OCI-LY1 (cell line): Measurements from ENCODE around the gene PFKFB2.

Experiments
- H2AFZ ChIP-seq: fragments of 200-600 bp; sonication (generic), shearing (Covaris generic); 2 replicates; pipeline ENCODE4 v1.6.0; 2014; ENCODE audit warnings: antibody characterized with exemption, mild to moderate bottlenecking, low read length
- H3F3A ChIP-seq: fragments of 200-600 bp; sonication (generic), shearing (Covaris generic); 2 replicates; pipeline ENCODE4 v1.6.0; 2014; ENCODE audit warnings: mild to moderate bottlenecking, antibody characterized with exemption, low read length, moderate library complexity; ENCODE audit not compliant: insufficient read depth
- H3K27ac ChIP-seq: fragments of 200-600 bp; sonication (generic); 2 replicates; pipeline ENCODE4 v1.5.1; 2014; ENCODE audit warnings: low read length, mixed run types, mild to moderate bottlenecking, low read depth; ENCODE audit not compliant: poor library complexity, severe bottlenecking
- H3K27me3 ChIP-seq: fragments of 200-600 bp; sonication (generic); 2 replicates; pipeline ENCODE4 v1.6.0; 2014; ENCODE audit warnings: antibody characterized with exemption, mild to moderate bottlenecking, low read length, moderate library complexity; ENCODE audit not compliant: insufficient read depth
- H3K36me3 ChIP-seq: fragments of 200-600 bp; sonication (generic); 2 replicates; pipeline ENCODE4 v1.6.1; 2014; ENCODE audit warnings: mild to moderate bottlenecking, antibody characterized with exemption, low read length, moderate library complexity, mixed read lengths; ENCODE audit not compliant: insufficient read depth
- H3K4me1 ChIP-seq: fragments of 200-600 bp; sonication (generic); 2 replicates; pipeline ENCODE4 v1.5.1; 2014; ENCODE audit warnings: mild to moderate bottlenecking, low read length, moderate library complexity; ENCODE audit not compliant: insufficient read depth, severe bottlenecking
- H3K4me2 ChIP-seq: fragments of 200-600 bp; sonication (generic), shearing (Covaris generic); 2 replicates; pipeline ENCODE4 v1.6.1; 2014; ENCODE audit warnings: low read length
- H3K4me3 ChIP-seq: fragments of 200-600 bp; sonication (generic); 2 replicates; pipeline ENCODE4 v1.5.1; 2014; ENCODE audit warnings: low read length, low read depth, mild to moderate bottlenecking, mixed read lengths; ENCODE audit not compliant: poor library complexity, severe bottlenecking
- H3K79me2 ChIP-seq: fragments of 200-600 bp; shearing (Covaris generic); 2 replicates; pipeline ENCODE4 v1.6.1; 2016; ENCODE audit warnings: mixed run types, low read length, mixed read lengths; ENCODE audit not compliant: insufficient read depth
- H3K9ac ChIP-seq: fragments of 200-600 bp; sonication (generic), shearing (Covaris generic); 2 replicates; pipeline ENCODE4 v1.6.1; 2014; ENCODE audit warnings: mild to moderate bottlenecking, low read length, mixed read lengths
- H3K9me2 ChIP-seq: fragments of 200-600 bp; sonication (generic), shearing (Covaris generic); 2 replicates; pipeline ENCODE4 v1.6.1; 2014; ENCODE audit warnings: low read depth, mild to moderate bottlenecking, low read length, mixed read lengths
- H3K9me3 ChIP-seq: fragments of 200-600 bp; shearing (Covaris generic); 2 replicates; pipeline ENCODE4 v1.6.1; 2014; ENCODE audit warnings: low read length, mixed read lengths
- H4K20me1 ChIP-seq: fragments of 200-600 bp; sonication (generic), shearing (Covaris generic); 2 replicates; pipeline ENCODE4 v1.6.0; 2016; ENCODE audit warnings: mild to moderate bottlenecking, low read length; ENCODE audit not compliant: insufficient read depth
- CTCF ChIP-seq: fragments of 200-600 bp; sonication (generic), shearing (Covaris generic); IDR thresholded peaks from 2 replicates; pipeline ENCODE4 v1.5.1; 2017; ENCODE audit warnings: mild to moderate bottlenecking, antibody characterized with exemption, low read length, moderate library complexity, mixed read lengths
- EZH2 ChIP-seq: fragments of 200-600 bp; sonication (generic), shearing (Covaris generic); IDR thresholded peaks from 2 replicates; pipeline ENCODE4 v1.8.0; 2017; ENCODE audit warnings: borderline replicate concordance, mixed run types, mild to moderate bottlenecking, antibody characterized with exemption, low read length, moderate library complexity, mixed read lengths

Gene PFKFB2

GRCh38 chr1:207030522-207031009 lies 22.5 kb upstream of the PFKFB2 start:
- Histone ChIP-seq H3K9me2 (no peaks in the 10 kb centered on the region), H3K27ac (no peak overlapping the region), H3K9me3 (no peaks in the 10 kb centered on the region), H3K27me3 (no peaks in the 10 kb centered on the region), H3F3A (no peaks in the 10 kb centered on the region), H3K79me2 (no peaks in the 10 kb centered on the region), H3K36me3 (no peaks in the 10 kb centered on the region), H3K4me3 (no peak overlapping the region), H3K9ac (no peak overlapping the region), H3K4me2 (no peak overlapping the region), H4K20me1 (no peaks in the 10 kb centered on the region), H2AFZ (no peak overlapping the region), H3K4me1 (no peaks in the 10 kb centered on the region)
- no peak for TF ChIP-seq EZH2

- H3K9ac ChIP-seq: no peak overlapping the region
- H3K4me2 ChIP-seq: no peak overlapping the region
- no peak overlapping the region for H3K27ac ChIP-seq
- TF ChIP-seq EZH2: no peak
- TF ChIP-seq CTCF: no peak
- H3K79me2 ChIP-seq: no peaks in the 10 kb centered on the region
- no peaks in the 10 kb centered on the region for H3F3A ChIP-seq
- H3K4me3 ChIP-seq: no peak overlapping the region
- H2AFZ ChIP-seq: no peak overlapping the region
- H4K20me1 ChIP-seq: no peaks in the 10 kb centered on the region
- H3K27me3 ChIP-seq: no peaks in the 10 kb centered on the region
- H3K36me3 ChIP-seq: no peaks in the 10 kb centered on the region
- H3K9me2 ChIP-seq: no peaks in the 10 kb centered on the region
- no peaks in the 10 kb centered on the region for H3K4me1 ChIP-seq
- H3K9me3 ChIP-seq: no peaks in the 10 kb centered on the region
Measured at GRCh38 chr1:207031016-207031415, 22.1 kb upstream of the PFKFB2 start.

GRCh38 chr1:207031632-207032264 lies 21.3 kb upstream of the PFKFB2 start:
- Histone ChIP-seq H3K4me1 (no peaks in the 10 kb centered on the region), H3K4me2 (no peak overlapping the region), H3K9me3 (no peaks in the 10 kb centered on the region), H3K27me3 (no peaks in the 10 kb centered on the region), H3F3A (no peaks in the 10 kb centered on the region), H2AFZ (no peak overlapping the region), H3K27ac (no peak overlapping the region), H3K36me3 (no peaks in the 10 kb centered on the region), H4K20me1 (no peaks in the 10 kb centered on the region), H3K9me2 (no peaks in the 10 kb centered on the region), H3K79me2 (no peaks in the 10 kb centered on the region), H3K4me3 (no peak overlapping the region), H3K9ac (no peak overlapping the region)
- TF ChIP-seq EZH2 (no peak), CTCF (no peak)

GRCh38 chr1:207032528-207033017 lies 20.5 kb upstream of the PFKFB2 start, which contains the start of gene C1orf116:
Gene C1orf116 (minus strand): TSS chr1:207032756. CDS start chr1:207027598, 5,158 bp downstream.
- Histone ChIP-seq H3K4me3 (no peak within 1 kb of the TSS), H3K9ac (no peak within 1 kb of the TSS), H2AFZ (no peak within 1 kb of the TSS), H3K27ac (no peak within 1 kb of the TSS), H3K79me2 (no peaks in the 10 kb centered on the region), H3F3A (no peaks in the 10 kb centered on the region), H3K4me2 (no peak within 1 kb of the TSS), H4K20me1 (no peaks in the 10 kb centered on the region), H3K9me3 (no peaks in the 10 kb centered on the region), H3K27me3 (no peaks in the 10 kb centered on the region), H3K36me3 (no peaks in the 10 kb centered on the region), H3K9me2 (no peaks in the 10 kb centered on the region), H3K4me1 (no peaks in the 10 kb centered on the region)
- TF ChIP-seq CTCF (no peak), EZH2 (no peak)
